DMS 273 treated with DMSO at 0.1 percent for 48 hours (cell line): ENCODE data around the gene ATXN7L1.
"Not testable (repeated sequence)": the region's sequence is repeated elsewhere in the genome, so short reads cannot be mapped to it uniquely, and the experiment has no call there.

ENCODE experiments used
- DNase-seq: peaks from one replicate; lab custom pipeline; 2025; lab: John Stamatoyannopoulos, UW

The ATXN7L1 gene

GRCh38 chr7:105707381-105707780 is 169.0 kb downstream of the ATXN7L1 start:
- no peak for DNase-seq

GRCh38 chr7:105705427-105705826 is 171.0 kb downstream of the ATXN7L1 start:
- DNase-seq: no peak

GRCh38 chr7:105703207-105703930 is 173.0 kb downstream of the ATXN7L1 start:
- no peak for DNase-seq

- DNase-seq: no peak
Measured at GRCh38 chr7:105699568-105700236, 176.7 kb downstream of the ATXN7L1 start.

GRCh38 chr7:105698531-105698930 is 177.9 kb downstream of the ATXN7L1 start:
- DNase-seq: no peak

- no peak for DNase-seq
Measured at GRCh38 chr7:105697753-105698152, 178.6 kb downstream of the ATXN7L1 start.

- not testable (repeated sequence) for DNase-seq
Measured at GRCh38 chr7:105697169-105697568, 179.2 kb downstream of the ATXN7L1 start.

- no peak for DNase-seq
Measured at GRCh38 chr7:105693576-105693975, 182.8 kb downstream of the ATXN7L1 start.

- peak; percentile 95 for DNase-seq
Measured at GRCh38 chr7:105691680-105692564, 184.5 kb downstream of the ATXN7L1 start.

GRCh38 chr7:105691082-105691679 is 185.2 kb downstream of the ATXN7L1 start:
- no peak for DNase-seq

GRCh38 chr7:105690325-105690945 is 186.0 kb downstream of the ATXN7L1 start:
- peak; percentile 41 for DNase-seq

- DNase-seq: no peak
Measured at GRCh38 chr7:105689067-105689819, 187.2 kb downstream of the ATXN7L1 start.

- DNase-seq: no peak
Measured at GRCh38 chr7:105688617-105689016, 187.8 kb downstream of the ATXN7L1 start.

- DNase-seq: no peak
Measured at GRCh38 chr7:105685161-105685560, 191.2 kb downstream of the ATXN7L1 start.

- no peak for DNase-seq
Measured at GRCh38 chr7:105682341-105683060, 193.9 kb downstream of the ATXN7L1 start.

- no peak for DNase-seq
Measured at GRCh38 chr7:105680505-105681187, 195.8 kb downstream of the ATXN7L1 start.

GRCh38 chr7:105678811-105679495 is 197.4 kb downstream of the ATXN7L1 start:
- DNase-seq: no peak

GRCh38 chr7:105677817-105678573 is 198.4 kb downstream of the ATXN7L1 start:
- no peak for DNase-seq

GRCh38 chr7:105677410-105677730 is 199.0 kb downstream of the ATXN7L1 start:
- DNase-seq: no peak
